Measurements from ENCODE around the gene MAPK12.

- TF ChIP-seq CTCF (conservative IDR thresholded peaks at IDR 0.05 in 1 of 2, IDR thresholded peaks at IDR 0.05 in 1 of 2; ENCODE audit: low read depth in 1 of 2, low read length in 2 of 2) (no peak), EZH2 (IDR thresholded peaks at IDR 0.05; ENCODE audit: low read length, missing control alignments) (no peak)
Observed at GRCh38 chr22:50208939-50209892, 52.3 kb downstream of the MAPK12 start.

Data from fibroblast of lung (primary cell).